Ecto neural progenitor cell (in vitro differentiated cells): ENCODE data around the gene KAZN.
"Not testable (repeated sequence)": the region's sequence is repeated elsewhere in the genome, so short reads cannot be mapped to it uniquely, and the experiment has no call there.

Source experiments
- DNase-seq: peaks from one replicate; pipeline ENCODE4 v3.0.0-alpha.2; 2018; ENCODE audit warnings: low spot score

The KAZN gene

GRCh38 chr1:15117671-15118325 lies 519.3 kb downstream of the KAZN start:
- no peak for DNase-seq

GRCh38 chr1:15118579-15118978 lies 520.1 kb downstream of the KAZN start:
- DNase-seq = no peak

- no peak for DNase-seq
These were observed 521.9 kb downstream of the KAZN start for GRCh38 chr1:15120251-15120945.

- no peak for DNase-seq
These were observed 523.8 kb downstream of the KAZN start for GRCh38 chr1:15122331-15122730.

- DNase-seq = no peak
These were observed 524.8 kb downstream of the KAZN start for GRCh38 chr1:15123270-15123669.

GRCh38 chr1:15123925-15124324 lies 525.4 kb downstream of the KAZN start:
- no peak for DNase-seq

- DNase-seq = no peak
These were observed 526.0 kb downstream of the KAZN start for GRCh38 chr1:15124362-15125100.

GRCh38 chr1:15125101-15125745 lies 526.7 kb downstream of the KAZN start:
- no peak for DNase-seq

GRCh38 chr1:15128077-15128476 lies 529.6 kb downstream of the KAZN start:
- no peak for DNase-seq

- DNase-seq = peak; percentile 86
These were observed 530.2 kb downstream of the KAZN start for GRCh38 chr1:15128520-15129313.

GRCh38 chr1:15129944-15130343 lies 531.5 kb downstream of the KAZN start:
- no peak for DNase-seq

- no peak for DNase-seq
These were observed 532.1 kb downstream of the KAZN start for GRCh38 chr1:15130607-15131006.

- no peak for DNase-seq
These were observed 534.5 kb downstream of the KAZN start for GRCh38 chr1:15132965-15133364.

- DNase-seq = no peak
These were observed 535.8 kb downstream of the KAZN start for GRCh38 chr1:15134285-15134684.

GRCh38 chr1:15135604-15136003 lies 537.1 kb downstream of the KAZN start:
- DNase-seq = not testable (repeated sequence)

GRCh38 chr1:15137809-15138208 lies 539.3 kb downstream of the KAZN start:
- DNase-seq = no peak

- peak; percentile 73 for DNase-seq
These were observed 541.3 kb downstream of the KAZN start for GRCh38 chr1:15139654-15140350.

- no peak for DNase-seq
These were observed 543.6 kb downstream of the KAZN start for GRCh38 chr1:15141935-15142539.

GRCh38 chr1:15145327-15145726 lies 546.8 kb downstream of the KAZN start:
- DNase-seq = no peak

GRCh38 chr1:15146142-15146680 lies 547.7 kb downstream of the KAZN start:
- DNase-seq = no peak
